H1 (cell line): Measurements from ENCODE around the gene SLC12A6. TPM values are rescaled to one million over a fixed set of nuclear protein-coding genes. Genes with fewer than 3 reads are reported as not detected.

Experiments
- CHD1 ChIP-seq: IDR thresholded peaks from 2 replicates; pipeline ENCODE4 v1.6.1; 2012; ENCODE audit warnings: low read depth, low read length, improper control_type of control experiment
- CHD7 ChIP-seq: fragments of 300-600 bp; sonication (generic); IDR thresholded peaks from 2 replicates; pipeline ENCODE4 v1.7.1; 2012; ENCODE audit warnings: low read length, moderate library complexity, mild to moderate bottlenecking, inconsistent platforms; ENCODE audit not compliant: insufficient replicate concordance
- CTCF ChIP-seq, 3 experiments: IDR thresholded peaks; 1 replicate in 2 of 3; 2 replicates in 1 of 3; pipeline versions ENCODE4 v1.5.1 to v1.6.1; 2011; ENCODE audit warnings: low read length in 3 of 3, mild to moderate bottlenecking in 3 of 3, inconsistent platforms in 2 of 3, low read depth in 1 of 3, moderate library complexity in 1 of 3; ENCODE audit not compliant: insufficient read depth in 1 of 3; ENCODE audit errors: control extremely low read depth in 1 of 3
- EGR1 ChIP-seq: IDR thresholded peaks from 2 replicates; pipeline ENCODE4 v1.6.1; 2011; ENCODE audit warnings: low read depth, low read length, borderline replicate concordance
- GABPA ChIP-seq: IDR thresholded peaks from 2 replicates; pipeline ENCODE4 v1.6.1; 2011; ENCODE audit warnings: mild to moderate bottlenecking, low read length, moderate library complexity, borderline replicate concordance; ENCODE audit not compliant: insufficient read depth
- RFX5 ChIP-seq: IDR thresholded peaks from 2 replicates; pipeline ENCODE4 v1.6.1; 2011; ENCODE audit warnings: low read depth, low read length, improper control_type of control experiment, borderline replicate concordance
- TBP ChIP-seq: IDR thresholded peaks from 2 replicates; pipeline ENCODE4 v1.6.1; 2011; ENCODE audit warnings: low read depth, low read length, improper control_type of control experiment
- polyA plus RNA-seq, 7 experiments: library from polyadenylated mRNA; depleted of rRNA in 3 of 7; stranded (reverse) in 5 of 7; unstranded in 2 of 7; fragments of >200 nt in 5 of 7; fragments of 200-250 nt in 2 of 7; gene quantifications; 1 replicate in 5 of 7; 2 replicates in 1 of 7; 4 replicates in 1 of 7; pipeline versions ENCODE4 v1.2.1 to v1.2.3, GENCODE V29; 2011 to 2013; ENCODE audit warnings: missing spikeins in 2 of 7, mixed read lengths in 2 of 7
- total RNA-seq: library from RNA; stranded (reverse); fragmentation: NEBNext Ultra II Directional; extraction: Animal tissue kit (Norgen Biotek cat#: 25700); gene quantifications from 2 replicates; pipeline ENCODE4 v1.2.1, GENCODE V29; 2021

Gene SLC12A6
- total and polyA plus RNA-seq, 2 of the 8 experiments (the other 6 are each of a cell fraction or from before 2014, with no cell fraction given), result 9.2 to 11.1 TPM

- TF ChIP-seq EGR1 (peak; percentile 90), CTCF (IDR thresholded peaks at IDR 0.05; ENCODE audit: control extremely low read depth in 1 of 3, insufficient read depth in 1 of 3, low read depth in 1 of 3, low read length in 3 of 3) (peak; percentile 77 to 99 (median 87)), CHD1 (peak; percentile 87), CHD7 (peak; percentile 33), GABPA (peak; percentile 87; the same call in 1 of the 2 replicates), TBP (peak; percentile 74), RFX5 (no peak)
Observed at GRCh38 chr15:34342737-34343575, 5.4 kb upstream of the SLC12A6 start, which contains the start of the genes NOP10 and NUTM1 (continued).
